Omental fat pad (tissue), 4 donors: ENCODE results near the gene ACCS. TPM values are rescaled to one million over a fixed set of nuclear protein-coding genes. Genes with fewer than 3 reads are reported as not detected.
A peak's percentile ranks its signal among the peaks of the same experiment; 100 is the strongest.

Source experiments
- ATAC-seq: fragments of 150-250 bp; one replicate; pipeline ENCODE4 v1.9.1; 2016; ENCODE audit warnings: mild to moderate bottlenecking, moderate library complexity; ENCODE audit not compliant: low FRiP score
- DNase-seq: peaks from one replicate; pipeline ENCODE4 v3.0.0-alpha.2; 2019; ENCODE audit warnings: low spot score
- total RNA-seq, 4 donors: library from RNA; depleted of rRNA; stranded (reverse); fragments of >200 nt; gene quantifications; one replicate each; pipeline ENCODE4 v1.1.0, GENCODE V29; 2016
- TF ChIP-seq, protein P1 (sequence below), 3 donors: fragments of 450-650 bp; IDR thresholded peaks; one replicate each; pipeline ENCODE4 v1.5.1; 2016 to 2017; ENCODE audit warnings: antibody characterized with exemption in 3 of 3, mild to moderate bottlenecking in 3 of 3, moderate library complexity in 2 of 3

ACCS gene
- total RNA-seq, 4 donors from 2014 or later = 13.8 to 38.0 (median 19.7) TPM

- TF ChIP-seq, protein P1, sequence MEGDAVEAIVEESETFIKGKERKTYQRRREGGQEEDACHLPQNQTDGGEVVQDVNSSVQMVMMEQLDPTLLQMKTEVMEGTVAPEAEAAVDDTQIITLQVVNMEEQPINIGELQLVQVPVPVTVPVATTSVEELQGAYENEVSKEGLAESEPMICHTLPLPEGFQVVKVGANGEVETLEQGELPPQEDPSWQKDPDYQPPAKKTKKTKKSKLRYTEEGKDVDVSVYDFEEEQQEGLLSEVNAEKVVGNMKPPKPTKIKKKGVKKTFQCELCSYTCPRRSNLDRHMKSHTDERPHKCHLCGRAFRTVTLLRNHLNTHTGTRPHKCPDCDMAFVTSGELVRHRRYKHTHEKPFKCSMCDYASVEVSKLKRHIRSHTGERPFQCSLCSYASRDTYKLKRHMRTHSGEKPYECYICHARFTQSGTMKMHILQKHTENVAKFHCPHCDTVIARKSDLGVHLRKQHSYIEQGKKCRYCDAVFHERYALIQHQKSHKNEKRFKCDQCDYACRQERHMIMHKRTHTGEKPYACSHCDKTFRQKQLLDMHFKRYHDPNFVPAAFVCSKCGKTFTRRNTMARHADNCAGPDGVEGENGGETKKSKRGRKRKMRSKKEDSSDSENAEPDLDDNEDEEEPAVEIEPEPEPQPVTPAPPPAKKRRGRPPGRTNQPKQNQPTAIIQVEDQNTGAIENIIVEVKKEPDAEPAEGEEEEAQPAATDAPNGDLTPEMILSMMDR (IDR thresholded peaks at IDR 0.05) = no peak
- DNase-seq (no peak), ATAC-seq (peak; percentile 36)
Observed at GRCh38 chr11:44096360-44097185, 30.5 kb downstream of the ACCS start.

DNA sequence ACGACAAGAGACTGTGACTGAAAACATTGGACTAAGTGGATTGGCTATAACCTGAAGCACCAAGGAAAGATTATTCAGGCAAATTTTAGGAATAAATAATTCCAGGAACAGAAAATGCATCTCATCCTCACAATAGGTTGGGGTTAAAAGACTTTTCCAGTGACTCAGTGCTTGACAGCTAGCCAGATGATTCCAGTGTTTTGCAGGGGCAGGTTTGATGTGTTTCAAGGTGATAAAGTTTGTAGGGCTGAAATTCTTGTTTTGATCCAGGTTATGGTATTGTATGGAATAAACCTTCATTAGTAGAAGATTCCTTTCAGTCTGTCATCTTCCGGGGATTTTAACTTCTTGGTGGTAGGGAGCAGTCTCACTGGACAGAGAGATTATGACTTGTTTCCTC is 31.8 kb downstream of the ACCS start:
- ATAC-seq (no peak), DNase-seq (no peak)
- TF ChIP-seq, protein P1 (IDR thresholded peaks at IDR 0.05) = no peak

DNA sequence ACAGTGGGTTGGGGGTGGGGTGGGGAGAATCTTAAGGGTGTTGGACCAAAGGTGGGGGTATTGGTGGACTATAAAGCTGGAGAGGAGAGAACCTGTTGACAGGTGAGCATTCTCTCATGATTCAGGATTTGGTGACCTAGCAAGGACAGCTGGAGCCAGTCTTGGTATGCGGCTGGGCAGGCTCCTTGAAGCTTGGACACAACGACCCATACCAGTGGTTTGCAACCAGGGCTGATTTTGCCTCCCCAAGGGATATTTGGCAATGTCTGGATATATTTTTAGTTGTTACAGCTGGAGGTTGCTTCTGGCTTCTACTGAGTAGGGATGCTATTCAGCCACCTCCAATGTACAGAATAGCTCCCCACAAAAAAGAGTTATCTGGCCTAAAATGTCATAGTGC is 35.0 kb downstream of the ACCS start:
- ATAC-seq = no peak
- TF ChIP-seq, protein P1 (IDR thresholded peaks at IDR 0.05) = no peak

DNA sequence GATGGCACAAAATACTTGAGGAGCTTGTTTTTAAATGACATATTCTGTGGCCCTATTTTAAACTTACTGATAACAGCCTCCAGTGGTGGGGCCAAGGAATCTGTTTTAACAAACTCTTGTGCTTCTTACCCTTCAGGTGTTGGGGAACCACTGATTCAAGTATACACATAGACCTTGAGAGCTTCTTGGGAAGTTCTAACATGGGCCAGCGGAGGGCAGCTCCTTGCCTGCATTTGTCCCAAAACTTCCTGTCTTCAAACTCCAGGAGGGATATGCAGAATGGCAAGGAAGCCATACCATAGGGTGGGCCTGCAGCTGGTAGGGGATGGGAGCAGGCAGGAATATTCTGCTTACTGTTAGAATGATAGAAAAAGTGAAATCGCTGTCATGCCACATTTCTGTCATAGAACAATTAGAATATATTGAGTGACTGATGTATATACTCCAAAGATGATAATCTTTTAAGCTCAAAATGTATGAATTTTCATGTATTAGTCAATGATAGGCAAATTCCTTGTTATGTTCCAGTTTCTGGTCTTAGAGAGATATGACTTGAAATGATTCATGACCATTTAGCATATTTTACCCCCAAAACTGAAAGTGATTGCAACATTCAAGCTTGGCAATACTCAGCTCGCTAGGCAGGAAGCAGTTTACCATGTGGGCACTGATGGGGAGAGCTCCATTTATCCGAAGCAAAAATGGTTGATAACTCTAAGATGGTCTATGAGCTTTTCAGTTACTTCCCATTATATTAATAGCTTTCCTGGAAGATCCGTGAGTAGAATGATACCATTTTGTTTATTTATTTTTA is 38.6 kb downstream of the ACCS start:
- ATAC-seq = no peak
- TF ChIP-seq, protein P1 (IDR thresholded peaks at IDR 0.05) = no peak

More for the DNA sequence above, 35.0 kb downstream of the ACCS start:
- DNase-seq = no peak

GRCh38 chr11:44108260-44108659 is 42.2 kb downstream of the ACCS start:
- ATAC-seq (no peak), DNase-seq (no peak)
- TF ChIP-seq, protein P1 (IDR thresholded peaks at IDR 0.05) = no peak

More for the DNA sequence above, 38.6 kb downstream of the ACCS start:
- DNase-seq = no peak

DNA sequence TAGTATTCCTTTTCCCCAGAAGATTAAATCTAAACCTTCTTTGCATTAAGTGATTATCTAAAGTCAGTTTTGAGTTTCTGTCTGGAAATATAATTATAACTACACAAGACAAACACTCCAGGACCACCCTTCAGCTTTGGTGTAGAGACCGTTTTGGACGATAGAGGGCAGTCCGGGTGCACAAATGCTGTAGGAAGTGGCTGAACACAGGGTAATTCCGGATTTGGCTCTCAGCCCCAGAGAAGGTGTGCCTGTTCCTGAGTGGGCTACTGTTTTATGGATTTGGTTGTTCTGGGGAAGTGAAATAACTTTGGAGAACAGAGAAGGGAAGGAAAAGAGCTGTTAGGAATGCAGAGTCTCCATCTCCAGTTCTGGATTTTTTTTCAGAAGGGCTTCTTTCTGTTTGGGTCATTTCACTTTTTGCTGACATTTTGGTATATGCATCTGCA is 44.2 kb downstream of the ACCS start:
- TF ChIP-seq, protein P1 (IDR thresholded peaks at IDR 0.05) = no peak
- no peak for DNase-seq
- peak; percentile 63 for ATAC-seq
